ENCODE results near the gene TSPAN6.

The TSPAN6 gene

DNA sequence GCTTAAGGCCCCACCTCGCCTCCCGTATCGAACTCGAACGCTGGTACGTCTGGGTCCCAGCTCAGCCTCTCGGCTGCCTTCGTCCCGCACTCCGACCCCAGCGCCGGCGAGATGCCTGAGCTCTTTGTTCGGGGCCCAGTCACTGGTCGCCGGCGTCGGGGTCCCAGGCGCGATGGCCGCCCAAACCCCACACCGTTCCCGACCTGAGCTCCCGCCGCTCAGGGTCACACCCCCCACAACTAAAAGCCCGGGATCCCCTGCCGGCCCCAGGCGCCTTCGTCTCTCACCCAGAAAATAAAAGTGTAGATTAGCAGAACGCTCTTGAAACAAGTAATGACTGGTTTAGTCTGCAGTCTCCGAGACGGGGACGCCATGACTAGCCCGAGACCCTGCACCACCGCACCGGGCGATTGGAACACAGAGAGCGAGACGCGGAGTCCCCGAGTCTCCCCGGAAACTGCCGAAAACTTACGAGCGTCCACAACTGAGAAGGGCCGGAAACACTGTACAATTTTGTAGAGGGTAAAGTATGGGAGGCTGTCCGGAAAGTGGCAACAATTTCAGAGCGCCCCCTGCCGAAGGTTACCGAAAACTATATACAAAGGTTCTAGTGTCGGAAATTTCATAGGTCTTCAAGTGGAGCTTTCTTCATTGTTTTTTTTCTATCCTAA is at the start of gene TSPAN6:
TSPAN6 (minus strand) TSS at position 486 of the 671 bp plus-strand sequence; CDS start at position 374, 112 bp downstream.
- DNase-seq, result peak; percentile 89

GRCh38 chrX:100685997-100686305 is 49.3 kb upstream of the TSPAN6 start:
- DNase-seq, result no peak

DNA sequence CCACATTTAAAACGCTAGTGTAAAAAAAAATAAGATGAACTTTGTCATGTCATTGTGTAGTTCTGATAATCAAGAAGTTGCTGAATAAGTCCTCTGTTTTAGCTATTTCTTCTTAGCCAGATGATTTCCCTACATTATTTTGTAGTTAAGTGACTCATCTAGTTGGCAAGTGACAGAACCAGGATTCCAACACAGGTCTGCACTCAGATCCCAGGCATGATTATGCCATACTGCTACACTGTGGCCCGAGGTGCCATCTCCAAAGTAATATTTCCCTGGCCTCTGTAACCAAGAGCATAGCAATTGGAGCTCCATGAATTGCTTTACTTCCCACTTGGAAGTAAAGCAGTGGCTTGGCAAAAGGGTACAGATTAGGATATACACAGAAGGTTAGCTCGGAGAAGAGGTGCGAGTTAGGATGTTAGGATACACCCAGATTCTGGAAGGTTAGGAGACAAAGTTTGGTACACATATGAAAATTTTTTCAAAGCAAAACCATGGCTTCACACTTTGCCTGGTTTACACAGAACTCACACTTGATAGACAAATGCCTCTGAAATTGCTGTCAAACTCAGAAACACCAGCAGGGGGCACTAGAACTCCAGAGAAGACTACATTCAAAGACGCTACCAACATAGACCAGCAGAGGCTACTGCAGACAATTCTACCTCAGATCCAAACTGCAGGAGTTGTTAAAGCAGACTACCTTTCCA is 48.8 kb upstream of the TSPAN6 start:
- peak; percentile 66 for DNase-seq

- DNase-seq, result no peak
Measured at GRCh38 chrX:100682939-100683338, 46.3 kb upstream of the TSPAN6 start.

DNA sequence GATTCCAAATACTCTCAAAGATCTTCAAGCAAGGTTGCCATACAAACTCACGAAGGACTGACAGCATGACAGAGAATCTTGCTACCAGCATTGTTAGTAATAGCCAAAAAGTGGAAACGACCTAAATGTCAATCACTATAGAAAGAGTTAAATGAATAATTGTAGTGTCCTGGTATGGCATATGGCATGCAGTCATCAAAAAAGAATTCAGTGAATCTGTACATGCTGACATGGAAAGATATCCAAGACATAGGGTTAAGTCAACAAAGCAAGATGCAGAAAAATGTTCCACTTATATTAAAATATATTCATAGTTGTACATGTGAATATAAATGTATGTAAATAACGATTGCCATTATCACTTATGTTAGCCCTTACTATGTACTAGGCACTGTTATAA is 45.0 kb upstream of the TSPAN6 start:
- DNase-seq, result peak; percentile 28

GRCh38 chrX:100680756-100681155 is 44.1 kb upstream of the TSPAN6 start:
- peak; percentile 6 for DNase-seq

GRCh38 chrX:100677611-100678181 is 41.1 kb upstream of the TSPAN6 start:
- peak; percentile 33 for DNase-seq

GRCh38 chrX:100674705-100675104 is 38.1 kb upstream of the TSPAN6 start:
- DNase-seq, result no peak

GRCh38 chrX:100673397-100673953 is 36.9 kb upstream of the TSPAN6 start:
- peak; percentile 71 for DNase-seq

DNA sequence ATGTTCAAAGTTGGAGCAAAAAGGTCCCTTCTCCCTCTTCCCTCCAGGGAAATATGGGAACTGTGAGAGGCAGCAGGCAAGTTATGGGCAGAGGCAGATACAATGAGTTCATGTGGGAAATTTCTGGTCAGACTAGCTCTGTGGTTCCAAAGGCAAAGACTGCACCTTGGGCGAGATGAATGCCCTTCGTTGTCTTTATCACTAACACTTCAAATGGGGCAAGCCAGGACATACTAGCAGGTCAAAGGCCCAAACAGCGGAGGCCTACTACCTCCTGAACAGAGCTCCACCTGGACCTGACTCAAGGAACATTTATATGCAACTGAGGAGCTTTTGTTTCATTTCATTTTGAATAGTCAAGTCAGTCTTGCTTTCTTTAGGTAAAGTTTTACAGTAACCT is 36.4 kb upstream of the TSPAN6 start:
- DNase-seq, result no peak

GRCh38 chrX:100663642-100664041 is 27.0 kb upstream of the TSPAN6 start:
- no peak for DNase-seq

GRCh38 chrX:100662796-100663195 is 26.2 kb upstream of the TSPAN6 start:
- DNase-seq, result no peak

- no peak for DNase-seq
Measured at GRCh38 chrX:100662170-100662569, 25.6 kb upstream of the TSPAN6 start.

DNA sequence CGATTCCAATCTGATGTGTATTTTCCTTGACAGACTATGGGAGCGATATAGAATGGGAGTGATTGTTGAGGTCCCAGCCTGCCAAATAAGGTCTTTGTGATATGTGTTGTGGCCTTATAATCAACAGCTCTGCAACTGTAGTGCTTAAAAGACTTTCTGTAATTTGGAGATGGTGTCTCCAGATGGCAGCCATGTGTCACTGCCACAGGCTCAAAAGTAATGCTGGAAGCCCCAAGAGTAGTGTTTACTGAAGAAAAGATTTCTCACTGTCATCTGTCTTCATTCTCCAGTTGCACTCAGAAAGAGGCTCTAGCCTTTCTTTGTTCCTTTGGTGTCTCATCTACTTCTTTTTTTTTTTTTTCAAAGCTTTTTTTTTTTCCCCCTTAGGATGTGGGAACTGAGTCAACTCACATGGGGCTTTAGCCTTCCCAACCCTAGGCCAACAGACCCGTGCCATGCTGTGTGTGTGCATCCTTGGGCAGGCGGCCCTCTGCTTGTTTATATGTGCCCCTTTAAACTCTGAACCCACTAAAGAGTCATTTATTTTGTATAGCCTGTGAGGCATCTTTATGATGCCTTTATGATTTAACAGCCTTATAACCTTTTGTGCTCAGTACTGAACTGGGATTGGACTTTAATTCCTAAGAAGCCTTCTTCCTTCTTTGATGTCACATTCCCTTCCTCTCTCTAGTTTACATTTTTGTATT is 23.0 kb upstream of the TSPAN6 start:
- no peak for DNase-seq

DNA sequence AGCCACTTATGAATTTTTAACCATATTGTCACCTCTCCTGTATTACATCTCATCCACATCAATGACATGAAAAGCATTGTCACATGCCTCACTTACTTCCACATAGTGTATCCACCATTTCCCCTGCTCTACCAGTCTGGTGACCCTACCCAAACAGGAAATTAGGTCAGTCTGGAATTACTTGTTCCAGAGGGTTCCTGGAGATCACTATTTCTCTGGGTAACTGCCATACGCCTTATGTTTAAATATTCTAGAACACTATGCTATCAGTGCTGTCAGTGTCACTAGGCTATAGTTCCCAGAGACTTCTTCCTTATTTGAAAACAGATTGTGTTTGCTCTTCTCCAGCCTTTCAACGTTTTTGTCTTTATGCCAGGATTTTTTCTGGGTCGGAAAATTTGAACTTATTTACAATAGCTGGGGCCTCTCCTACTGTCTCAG is 22.4 kb upstream of the TSPAN6 start:
- no peak for DNase-seq

GRCh38 chrX:100654261-100654660 is 17.7 kb upstream of the TSPAN6 start:
- DNase-seq, result peak; percentile 34

DNA sequence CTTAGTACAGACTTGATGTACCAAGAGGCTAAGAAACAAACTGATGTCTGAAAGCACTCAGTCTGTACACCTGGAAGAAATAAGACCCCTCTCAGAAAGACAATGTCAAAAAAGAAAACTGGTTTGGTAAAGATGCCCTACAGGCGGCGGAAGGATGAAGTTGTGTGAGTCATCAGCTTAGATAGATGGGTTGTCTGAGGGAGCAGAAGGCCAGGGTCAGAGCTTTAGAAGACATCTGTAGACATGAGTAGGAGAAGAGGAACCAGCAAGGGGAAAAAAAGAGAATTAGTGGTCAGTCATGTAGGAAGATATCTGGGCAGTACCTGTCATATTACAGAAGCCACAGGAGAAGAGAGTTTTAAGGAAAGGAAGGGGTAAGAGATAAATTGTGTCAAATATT is 15.7 kb upstream of the TSPAN6 start:
- DNase-seq, result no peak

- DNase-seq, result no peak
Measured at GRCh38 chrX:100650841-100651240, 14.2 kb upstream of the TSPAN6 start.

DNA sequence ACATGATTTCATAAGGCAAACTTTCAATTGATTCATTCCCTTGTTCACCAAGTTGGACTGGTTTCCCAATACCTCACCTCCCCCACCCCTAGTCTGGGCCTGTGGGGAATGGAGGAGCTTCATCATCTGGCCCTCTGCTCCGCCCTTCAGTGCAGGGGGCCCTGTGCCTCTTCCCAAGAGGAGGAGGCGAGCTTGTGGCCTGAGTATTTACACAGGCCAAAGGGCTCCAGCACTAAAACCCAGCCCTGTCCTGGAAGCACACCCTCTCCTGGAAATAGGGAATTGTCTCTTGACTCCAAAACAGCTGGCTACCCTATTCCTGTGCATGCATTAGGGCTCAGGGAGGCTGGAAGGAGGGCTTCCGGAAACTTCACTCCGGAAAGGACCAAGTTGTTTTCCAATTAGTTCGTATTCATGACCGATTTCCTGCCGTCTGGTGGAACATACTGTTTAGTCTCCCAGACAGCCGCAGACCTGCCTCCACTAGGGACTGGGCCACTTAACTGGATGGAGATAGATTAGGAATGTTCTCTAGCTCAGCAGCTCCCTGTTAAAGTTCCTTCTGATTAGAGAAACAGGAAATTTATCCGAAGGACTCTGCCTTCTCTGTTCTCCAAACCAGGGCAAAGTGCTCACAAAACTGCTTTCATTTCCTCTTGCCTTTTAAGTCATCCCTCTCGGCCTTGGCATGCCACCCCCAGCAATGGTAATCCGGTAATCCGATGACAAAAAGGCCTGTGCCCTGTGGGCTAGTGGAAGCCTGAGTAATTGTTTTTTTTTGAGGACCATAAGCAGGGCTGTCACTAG is 13.1 kb upstream of the TSPAN6 start:
- peak; percentile 93 for DNase-seq

DNA sequence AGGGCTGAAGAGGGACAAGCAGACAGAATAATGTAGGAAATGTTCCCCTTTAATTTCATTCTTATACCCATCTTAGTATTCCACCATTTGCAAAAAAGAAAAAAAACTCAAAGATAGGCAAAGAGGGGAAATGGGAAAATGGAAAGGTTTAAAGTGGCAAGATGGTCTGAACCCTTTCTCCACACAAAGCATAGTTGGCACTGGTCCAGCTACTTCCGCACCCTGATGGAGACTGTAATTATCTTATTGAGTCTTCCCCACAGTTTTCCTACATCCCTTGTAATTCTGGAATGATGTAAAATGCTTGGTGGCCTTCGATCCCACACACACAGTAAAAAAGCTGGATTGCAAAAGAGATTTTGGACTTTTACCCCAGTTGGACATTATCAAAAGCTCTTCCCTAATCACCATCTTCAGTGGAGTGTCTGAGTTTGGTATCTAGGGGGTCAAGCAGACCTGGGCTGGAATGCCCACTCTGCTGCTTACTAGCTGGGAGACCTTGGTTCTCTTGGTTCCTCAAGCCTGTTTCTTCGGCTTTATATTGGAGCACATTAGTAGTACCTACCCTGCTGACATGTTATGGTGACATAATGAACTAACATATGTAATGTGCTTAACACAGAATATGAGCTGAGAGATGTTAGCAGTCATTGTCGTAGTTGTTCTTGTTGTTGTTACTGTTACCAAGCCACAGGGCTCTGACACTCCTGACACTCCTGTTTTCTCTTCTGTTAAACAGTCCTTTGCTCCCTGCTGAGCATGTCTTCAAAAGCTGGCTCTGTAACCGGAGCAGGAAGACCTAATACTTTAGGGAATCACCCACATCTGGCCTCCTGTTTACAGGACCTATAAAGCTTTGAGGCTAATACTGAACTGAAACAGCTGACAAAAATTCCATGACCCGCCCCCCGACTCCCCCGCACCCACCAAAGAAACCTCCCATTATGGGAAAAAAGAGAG is 12.1 kb upstream of the TSPAN6 start:
- DNase-seq, result peak; percentile 77

GRCh38 chrX:100647739-100648138 is 11.1 kb upstream of the TSPAN6 start:
- no peak for DNase-seq

Data from fibroblast of skin of right biceps (primary cell).